K562 (cell line): ENCODE measurements around the gene HSD11B2. TPM values are rescaled to one million over a fixed set of nuclear protein-coding genes. Genes with fewer than 3 reads are reported as not detected.

Source experiments
- ATAC-seq: fragments of 200-7000 bp; cut with Tn5 transposase; 3 replicates; pipeline ENCODE4 v1.9.1; 2020; ENCODE audit warnings: moderate library complexity
- Bru-seq: library from RNA; stranded (reverse); fragments of 400-500 nt; gene quantifications from one replicate; lab custom pipeline; 2021; lab: Mats Ljungman, UMichigan
- BruChase-seq, 2 experiments: library from RNA; stranded (reverse); fragments of 400-500 nt; gene quantifications; one replicate each; lab custom pipeline; 2021; lab: Mats Ljungman, UMichigan
- BruUV-seq: library from RNA; stranded (reverse); fragments of 400-500 nt; replicated peaks from 2 replicates; lab custom pipeline; 2021; lab: Mats Ljungman, UMichigan
- CTCF ChIA-PET: fragments of 300-600 bp; formaldehyde crosslinking; extraction: SDS; loops from one replicate; lab custom pipeline; 2021; ENCODE audit warnings: low intra/inter-chr PET ratio; lab: Yijun Ruan, JAX
- POLR2A ChIA-PET: fragments of 300-600, 350-650 bp; sonication (Branson Sonifier 250); formaldehyde crosslinking; extraction: SDS; loops from one replicate; lab custom pipeline; 2021; ENCODE audit warnings: antibody characterized with exemption, inconsistent platforms; lab: Yijun Ruan, JAX
- DNase-seq, 4 experiments: peaks; one replicate each; pipeline versions ENCODE4 v3.0.0 to v3.0.0-alpha.2; 2011 to 2018; ENCODE audit warnings: low spot score in 3 of 4, mixed read lengths in 3 of 4; ENCODE audit errors: extremely low read depth in 1 of 4
- FAIRE-seq: peaks from 2 replicates; lab custom pipeline; 2011; peaks lifted over from hg19 to GRCh38; lab: Jason Lieb, UNC
- H2AFZ ChIP-seq: 2 replicates; pipeline ENCODE4 v1.6.0; 2011; ENCODE audit warnings: low read depth, low read length, control low read depth, inconsistent platforms
- H3K27ac ChIP-seq: fragments of 200-600 bp; 3 replicates; pipeline ENCODE4 v1.8.0; 2011; ENCODE audit warnings: low read depth, mild to moderate bottlenecking, control low read depth, inconsistent platforms, low read length, moderate library complexity, mixed read lengths; ENCODE audit errors: extremely low read depth
- H3K27me3 ChIP-seq, 2 experiments: fragments of 300-600 bp in 1 of 2; 2 replicates in 1 of 2; 3 replicates in 1 of 2; pipeline versions ENCODE4 v1.6.0 to v1.8.0; 2011; ENCODE audit warnings: inconsistent platforms in 2 of 2, low read length in 2 of 2, mild to moderate bottlenecking in 1 of 2, mixed read lengths in 1 of 2, moderate library complexity in 1 of 2; ENCODE audit not compliant: control insufficient read depth in 2 of 2, insufficient read depth in 2 of 2
- H3K36me3 ChIP-seq: fragments of 300-600 bp; 3 replicates; pipeline ENCODE4 v1.8.0; 2011; ENCODE audit warnings: mild to moderate bottlenecking, low read length, inconsistent platforms; ENCODE audit not compliant: control insufficient read depth, insufficient read depth
- H3K4me1 ChIP-seq, 2 experiments: fragments of 200-600 bp in 1 of 2; replicated peaks in 1 of 2; 2 replicates in 1 of 2; 3 replicates in 1 of 2; pipeline versions ENCODE4 v1.5.1 to v1.8.0; 2011; ENCODE audit warnings: inconsistent platforms in 2 of 2, low read length in 2 of 2, mild to moderate bottlenecking in 1 of 2, mixed read lengths in 1 of 2, moderate library complexity in 1 of 2; ENCODE audit not compliant: control insufficient read depth in 2 of 2, insufficient read depth in 2 of 2
- H3K4me2 ChIP-seq: 2 replicates; pipeline ENCODE4 v1.6.1; 2011; ENCODE audit warnings: low read length, control low read depth, inconsistent platforms, mixed read lengths; ENCODE audit not compliant: insufficient read depth
- H3K4me3 ChIP-seq: fragments of 200-600 bp; sonication (generic), shearing (Covaris generic); 2 replicates; pipeline ENCODE4 v1.5.1; 2016; ENCODE audit warnings: control low read depth, inconsistent platforms
- H3K79me2 ChIP-seq: fragments of 200-600 bp; 3 replicates; pipeline ENCODE4 v1.8.0; 2011; ENCODE audit warnings: low read length, inconsistent platforms; ENCODE audit not compliant: control insufficient read depth, insufficient read depth
- H3K9ac ChIP-seq, 2 experiments: 2 replicates each; pipeline versions ENCODE4 v1.6.0 to v1.6.1; 2011; ENCODE audit warnings: low read depth in 2 of 2, low read length in 2 of 2, control low read depth in 1 of 2, inconsistent platforms in 1 of 2, mild to moderate bottlenecking in 1 of 2, mixed read lengths in 1 of 2; ENCODE audit not compliant: insufficient read depth in 1 of 2
- H3K9me1 ChIP-seq: one replicate; pipeline ENCODE4 v1.6.0; 2011; ENCODE audit warnings: inconsistent platforms, mild to moderate bottlenecking, low read length, moderate library complexity; ENCODE audit not compliant: control insufficient read depth, insufficient read depth
- H3K9me3 ChIP-seq: replicated peaks from 2 replicates; pipeline ENCODE4 v1.5.1; 2011; ENCODE audit warnings: low read depth, low read length, inconsistent platforms; ENCODE audit not compliant: control insufficient read depth, insufficient read depth
- H4K20me1 ChIP-seq: replicated peaks from 2 replicates; pipeline ENCODE4 v1.6.1; 2011; ENCODE audit warnings: low read length, inconsistent platforms, mixed read lengths; ENCODE audit not compliant: control insufficient read depth, insufficient read depth
- CREBBP ChIP-seq: IDR thresholded peaks from one replicate; pipeline ENCODE4 v1.6.1; 2012; ENCODE audit warnings: low read depth, mild to moderate bottlenecking, control low read depth, inconsistent platforms, low read length
- FOXA1 ChIP-seq: fragments of 450-650 bp; IDR thresholded peaks from 2 replicates; pipeline ENCODE4 v1.6.1; 2016; ENCODE audit warnings: mild to moderate bottlenecking, borderline replicate concordance
- KDM2B ChIP-seq: fragments of 250-450 bp; sonication (Bioruptor Pico); IDR thresholded peaks from 2 replicates; pipeline ENCODE4 v1.8.0; 2021; ENCODE audit warnings: mild to moderate bottlenecking, moderate library complexity
- MYC ChIP-seq, 2 experiments: fragments of 250-450 bp in 1 of 2; sonication (Bioruptor Pico) in 1 of 2; IDR thresholded peaks; 2 replicates each; pipeline versions ENCODE4 v1.5.1 to v1.6.1; 2012 to 2021; ENCODE audit warnings: low read depth in 2 of 2, borderline replicate concordance in 1 of 2, improper control_type of control experiment in 1 of 2, low read length in 1 of 2, mild to moderate bottlenecking in 1 of 2, moderate library complexity in 1 of 2
- NONO ChIP-seq, 2 experiments: fragments of 200-400 bp in 1 of 2; fragments of 450-650 bp in 1 of 2; formaldehyde crosslinking in 1 of 2; IDR thresholded peaks; 2 replicates each; pipeline ENCODE4 v1.6.1; 2017; ENCODE audit warnings: low read depth in 2 of 2, mild to moderate bottlenecking in 2 of 2, moderate library complexity in 2 of 2, low read length in 1 of 2
- SNRNP70 ChIP-seq: fragments of 200-400 bp; formaldehyde crosslinking; optimal IDR thresholded peaks from 2 replicates; pipeline ENCODE3; 2017; ENCODE audit warnings: low read depth, low read length
- YY1 ChIP-seq, 3 experiments: IDR thresholded peaks; 2 replicates each; pipeline ENCODE4 v1.6.1; 2011; ENCODE audit warnings: low read length in 2 of 3, mild to moderate bottlenecking in 2 of 3, moderate library complexity in 2 of 3, borderline replicate concordance in 1 of 3, control low read depth in 1 of 3, low read depth in 1 of 3; ENCODE audit not compliant: insufficient read depth in 3 of 3, insufficient replicate concordance in 2 of 3, control insufficient read depth in 1 of 3, insufficient read length in 1 of 3; ENCODE audit errors: extremely low read depth in 1 of 3
- ZNF274 ChIP-seq: IDR thresholded peaks from 2 replicates; pipeline ENCODE4 v1.6.1; 2011; ENCODE audit warnings: low read depth, mild to moderate bottlenecking, low read length, moderate library complexity, borderline replicate concordance
- ZNF695 ChIP-seq: fragments of 450-650 bp; formaldehyde crosslinking; IDR thresholded peaks from 2 replicates; pipeline ENCODE4 v1.4.0; 2020; ENCODE audit warnings: mild to moderate bottlenecking, moderate library complexity
- ZZZ3 ChIP-seq: fragments of 450-650 bp; IDR thresholded peaks from 2 replicates; pipeline ENCODE4 v1.6.1; 2016; ENCODE audit warnings: antibody characterized with exemption, mild to moderate bottlenecking, moderate library complexity
- WGBS: fragments of 100-300 bp; shearing (Covaris generic); methylation state at CpG from one replicate; pipeline ENCODE4 v1.1.6; 2016; ENCODE audit warnings: low coverage, mixed read lengths; ENCODE audit not compliant: insufficient coverage; ENCODE audit errors: missing lambda C conversion rate; 5-methylcytosine and 5-hydroxymethylcytosine counted together
- in situ Hi-C: fragments of 300-500 bp; cut with MboI; formaldehyde crosslinking; loops from 4 replicates; pipeline ENCODE4 v1.15.0; 2018; ENCODE audit warnings: inconsistent platforms, mixed read lengths
- intact Hi-C: fragments of 100-400 bp; cut with micrococcal nuclease; formaldehyde crosslinking; loops from 2 replicates; pipeline ENCODE4 v1.14.2; 2022
- long read RNA-seq, 3 experiments: library from polyadenylated mRNA in 2 of 3; library from RNA in 1 of 3; unstranded in 2 of 3; stranded (forward) in 1 of 3; transcript quantifications; one replicate each; pipeline ENCODE4 v2.0.0, GENCODE V29; 2019 to 2022
- polyA minus RNA-seq, 3 experiments: library from RNA; depleted of rRNA, polyadenylated mRNA; stranded (reverse); fragments of >200 nt; gene quantifications; 2 replicates each; pipeline ENCODE4 v1.2.3, GENCODE V29; 2011
- polyA plus RNA-seq, 8 experiments: library from polyadenylated mRNA; depleted of rRNA in 4 of 8; stranded (reverse) in 5 of 8; unstranded in 3 of 8; fragments of >200 nt; fragmentation: Nextera tagmentation in 2 of 8; fragmentation: Illumina TruSeq in 1 of 8; extraction: Ambion mirVana in 2 of 8; extraction: Trizol in 1 of 8; gene quantifications; 2 replicates each; pipeline versions ENCODE4 v1.2.1 to v1.2.3, GENCODE V29; 2011 to 2014; ENCODE audit warnings: inconsistent platforms in 1 of 8, missing spikeins in 1 of 8
- total RNA-seq, 7 experiments: library from RNA; depleted of rRNA in 6 of 7; stranded (reverse); fragments of >200 nt in 6 of 7; fragmentation: Illumina TruSeq in 2 of 7; extraction: Trizol in 2 of 7; gene quantifications; 2 replicates each; pipeline versions ENCODE4 v1.2.1 to v1.2.3, GENCODE V29; 2011 to 2021; ENCODE audit warnings: low replicate concordance in 1 of 7
- TF ChIP-seq, protein P1 (sequence below): IDR thresholded peaks from 2 replicates; pipeline ENCODE4 v1.6.1; 2011; ENCODE audit warnings: borderline replicate concordance, low read depth, mild to moderate bottlenecking, moderate library complexity, low read length; ENCODE audit not compliant: insufficient read depth, poor library complexity, severe bottlenecking

HSD11B2 gene
- total RNA-seq (2011; cell fraction: chromatin; rRNA removed; ENCODE audit: low replicate concordance), result 3.4 and 5.6 TPM in 2 replicates
- total RNA-seq (2011; cell fraction: nucleolus; rRNA removed), result 3.0 and 4.7 TPM in 2 replicates
- total RNA-seq (2011; cell fraction: nucleoplasm; rRNA removed), result 2.4 and 6.9 TPM in 2 replicates
- total RNA-seq (2014; rRNA removed), result 0.95 and 2.9 TPM in 2 replicates
- 0.22 and 0.55 TPM in 2 replicates for total RNA-seq (2014; rRNA removed; fragmentation: Illumina TruSeq; extraction: Trizol)
- 0.60 and 0.65 TPM in 2 replicates for total RNA-seq (2015; rRNA removed; fragmentation: Illumina TruSeq; extraction: Trizol)
- total RNA-seq (2021), result 1.9 and 2.0 TPM in 2 replicates
- polyA plus RNA-seq (2011; rRNA removed), result 0.79 and 2.2 TPM in 2 replicates
- polyA plus RNA-seq (2011; cell fraction: cytosol; rRNA removed), result 1.8 and 2.4 TPM in 2 replicates
- 3.4 and 4.8 TPM in 2 replicates for polyA plus RNA-seq (2011; cell fraction: nucleus; rRNA removed)
- 0.86 and 2.0 TPM in 2 replicates for polyA plus RNA-seq (2012)
- 1.4 and 2.7 TPM in 2 replicates for polyA plus RNA-seq (2014; fragmentation: Illumina TruSeq; extraction: Trizol)
- under 1 TPM; 0.08 to 0.18 TPM for polyA plus RNA-seq (2014; fragmentation: Nextera tagmentation; extraction: Ambion mirVana)
- polyA plus RNA-seq (2014; rRNA removed), result 1.4 and 2.2 TPM in 2 replicates
- polyA minus RNA-seq (2011; rRNA and poly(A)+ RNA removed), result 0.72 and 1.1 TPM in 2 replicates
- 1.9 and 2.9 TPM in 2 replicates for polyA minus RNA-seq (2011; cell fraction: cytosol; rRNA and poly(A)+ RNA removed)
- polyA minus RNA-seq (2011; cell fraction: nucleus; rRNA and poly(A)+ RNA removed), result 0.67 and 0.81 TPM in 2 replicates
- percentile 41 among the genes with signal in this experiment for Bru-seq, nascent RNA
- percentile 39 among the genes with signal in this experiment for BruChase-seq, experiment 1, labeled RNA remaining after a 2-hour chase
- BruChase-seq, experiment 2, labeled RNA remaining after a 6-hour chase, result percentile 42 among the genes with signal in this experiment
- long read RNA-seq, experiment 1, result 0 reads
- long read RNA-seq, experiment 2, partial matches to known transcripts, result 1 of 5 reads
- long read RNA-seq, experiment 2, other reads (novel, unspliced or antisense), result 3 of 5 reads
- long read RNA-seq, experiment 3, result 0 reads

DNA sequence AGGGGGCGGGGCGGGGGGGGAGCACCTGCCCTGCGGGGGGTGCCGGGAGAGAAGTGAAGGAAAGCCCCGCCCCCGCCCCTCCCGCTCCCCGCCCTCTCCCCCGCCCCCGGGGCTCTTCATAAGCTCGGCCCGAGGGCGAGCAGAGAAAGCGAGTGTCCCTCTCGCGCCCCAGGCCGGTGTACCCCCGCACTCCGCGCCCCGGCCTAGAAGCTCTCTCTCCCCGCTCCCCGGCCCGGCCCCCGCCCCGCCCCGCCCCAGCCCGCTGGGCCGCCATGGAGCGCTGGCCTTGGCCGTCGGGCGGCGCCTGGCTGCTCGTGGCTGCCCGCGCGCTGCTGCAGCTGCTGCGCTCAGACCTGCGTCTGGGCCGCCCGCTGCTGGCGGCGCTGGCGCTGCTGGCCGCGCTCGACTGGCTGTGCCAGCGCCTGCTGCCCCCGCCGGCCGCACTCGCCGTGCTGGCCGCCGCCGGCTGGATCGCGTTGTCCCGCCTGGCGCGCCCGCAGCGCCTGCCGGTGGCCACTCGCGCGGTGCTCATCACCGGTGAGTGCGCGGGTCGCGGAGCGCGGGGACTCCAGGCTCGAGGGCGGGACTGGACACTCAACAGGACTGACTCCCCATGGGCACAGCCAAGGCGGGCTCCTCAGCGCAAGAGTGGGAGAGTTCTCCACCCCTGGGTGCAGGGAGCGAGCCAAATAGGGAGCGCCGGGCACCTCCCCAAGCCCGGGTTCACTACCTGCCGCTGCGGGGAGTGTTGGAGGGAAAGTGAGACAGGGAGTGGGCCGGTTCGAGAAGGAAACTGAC, at the start of gene HSD11B2:
HSD11B2 (plus strand) TSS at position 145 of the 798 bp plus-strand sequence; CDS start at position 273, 128 bp downstream.
- in situ Hi-C loops (no loop called here), intact Hi-C loops (no loop called here)
- Histone ChIP-seq H3K9me3 (no peaks in the 10 kb centered on the region), H3K36me3 (no peaks in the 10 kb centered on the region), H3K9ac (peak within 1 kb of the TSS; percentile 4 to 88; a peak in 2 of 4 replicates), H3K79me2 (no peaks in the 10 kb centered on the region), H3K27me3 (peaks cover 0 to 6% of the 10 kb centered on the region in 2 experiments; a peak in 1 of 5 replicates), H3K4me2 (peak within 1 kb of the TSS; percentile 62), H4K20me1 (peaks cover 13% of the 10 kb centered on the region; the same call in 1 of the 2 replicates), H3K27ac (no peak within 1 kb of the TSS), H2AFZ (peak within 1 kb of the TSS; percentile 80), H3K4me1 (peaks cover 6 to 34% of the 10 kb centered on the region in 2 experiments; a peak in 3 of 5 replicates), H3K9me1 (peaks cover 3% of the 10 kb centered on the region), H3K4me3 (peak within 1 kb of the TSS; percentile 38)
- no TSS peak for BruUV-seq
- ChIA-PET POLR2A (interaction anchor here (0.6 to 0.8 kb wide), 2 partner anchors 40 to 90 kb away, joined by 3 to 4 read pairs; no protein-coding TSS in a partner anchor), CTCF (interaction anchor here (0.6 to 1.5 kb wide), 2 partner anchors 32 to 34 kb away, joined by 3 to 5 read pairs; no protein-coding TSS in a partner anchor)
- 6% methylated on average over 32 of the region's 87 CpGs for WGBS
- DNase-seq, result peak; percentile 66 to 89 (median 88)
- no peak for FAIRE-seq
- peak; percentile 80 for ATAC-seq
- TF ChIP-seq CREBBP (no peak), YY1 (IDR thresholded peaks at IDR 0.05; ENCODE audit: borderline replicate concordance in 1 of 3, control insufficient read depth in 1 of 3, extremely low read depth in 1 of 3, insufficient read depth in 3 of 3, insufficient read length in 1 of 3, insufficient replicate concordance in 2 of 3, low read depth in 1 of 3, low read length in 2 of 3) (peak in 2 of 3 experiments; percentile 58 to 68), KDM2B (CRISPR knock-in tag) (no peak), ZNF274 (no peak), ZNF695 (CRISPR knock-in tag) (no peak), MYC (IDR thresholded peaks at IDR 0.05; ENCODE audit: low read depth, low read length) (peak; percentile 35), MYC (CRISPR knock-in tag; IDR thresholded peaks at IDR 0.05; ENCODE audit: borderline replicate concordance, low read depth) (no peak), SNRNP70 (no peak), FOXA1 (no peak), ZZZ3 (no peak), NONO (IDR thresholded peaks at IDR 0.05; ENCODE audit: low read depth in 2 of 2, low read length in 1 of 2) (0 out of 4 replicates have a peak, but pooled peaks of 1 of the 2 experiments have one; percentile 32)
- TF ChIP-seq, protein P1, sequence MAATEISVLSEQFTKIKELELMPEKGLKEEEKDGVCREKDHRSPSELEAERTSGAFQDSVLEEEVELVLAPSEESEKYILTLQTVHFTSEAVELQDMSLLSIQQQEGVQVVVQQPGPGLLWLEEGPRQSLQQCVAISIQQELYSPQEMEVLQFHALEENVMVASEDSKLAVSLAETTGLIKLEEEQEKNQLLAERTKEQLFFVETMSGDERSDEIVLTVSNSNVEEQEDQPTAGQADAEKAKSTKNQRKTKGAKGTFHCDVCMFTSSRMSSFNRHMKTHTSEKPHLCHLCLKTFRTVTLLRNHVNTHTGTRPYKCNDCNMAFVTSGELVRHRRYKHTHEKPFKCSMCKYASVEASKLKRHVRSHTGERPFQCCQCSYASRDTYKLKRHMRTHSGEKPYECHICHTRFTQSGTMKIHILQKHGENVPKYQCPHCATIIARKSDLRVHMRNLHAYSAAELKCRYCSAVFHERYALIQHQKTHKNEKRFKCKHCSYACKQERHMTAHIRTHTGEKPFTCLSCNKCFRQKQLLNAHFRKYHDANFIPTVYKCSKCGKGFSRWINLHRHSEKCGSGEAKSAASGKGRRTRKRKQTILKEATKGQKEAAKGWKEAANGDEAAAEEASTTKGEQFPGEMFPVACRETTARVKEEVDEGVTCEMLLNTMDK, result peak; percentile 77
